GM13977 (cell line): ENCODE results near the gene LPP.
A peak's percentile ranks its signal among the peaks of the same experiment; 100 is the strongest.

Experiments used
- DNase-seq: peaks from one replicate; pipeline ENCODE4 v3.0.0; 2012; ENCODE audit warnings: low spot score
- CTCF ChIP-seq: IDR thresholded peaks from 2 replicates; pipeline ENCODE4 v1.5.1; 2012; ENCODE audit warnings: mild to moderate bottlenecking, control low read depth; ENCODE audit not compliant: insufficient read depth; ENCODE audit errors: extremely low read depth, missing control alignments
- in situ Hi-C: fragments of 300-500 bp; cut with MboI; formaldehyde crosslinking; loops from one replicate; pipeline ENCODE4 v1.12.0; 2022; ENCODE audit warnings: low sequenced_read_pairs, low pct_unique_long_range_greater_than_20kb, mixed read lengths, inconsistent platforms; ENCODE audit not compliant: unreplicated experiment

The LPP gene

GRCh38 chr3:188378786-188379185 is 224.8 kb downstream of the LPP start:
- in situ Hi-C loops, result no loop called here
- TF ChIP-seq CTCF, result no peak
- no peak for DNase-seq

- no peak for DNase-seq
- in situ Hi-C loops, result no loop called here
- TF ChIP-seq CTCF, result no peak
These were observed 226.3 kb downstream of the LPP start for GRCh38 chr3:188380252-188380651.

- TF ChIP-seq CTCF, result no peak
- in situ Hi-C loops, result no loop called here
- no peak for DNase-seq
These were observed 226.8 kb downstream of the LPP start for GRCh38 chr3:188380722-188381121.

GRCh38 chr3:188383748-188384147 is 229.8 kb downstream of the LPP start:
- no peak for TF ChIP-seq CTCF
- in situ Hi-C loops, result no loop called here
- no peak for DNase-seq

GRCh38 chr3:188385295-188385694 is 231.3 kb downstream of the LPP start:
- TF ChIP-seq CTCF, result no peak
- DNase-seq, result no peak

GRCh38 chr3:188389711-188390342 is 235.9 kb downstream of the LPP start:
- TF ChIP-seq CTCF, result no peak
- DNase-seq, result peak; percentile 39
- in situ Hi-C loops, result no loop called here

More at GRCh38 chr3:188385295-188385694, 231.3 kb downstream of the LPP start:
- in situ Hi-C loops, result no loop called here
